ENCODE results near the gene JARID2.

JARID2 gene

DNA sequence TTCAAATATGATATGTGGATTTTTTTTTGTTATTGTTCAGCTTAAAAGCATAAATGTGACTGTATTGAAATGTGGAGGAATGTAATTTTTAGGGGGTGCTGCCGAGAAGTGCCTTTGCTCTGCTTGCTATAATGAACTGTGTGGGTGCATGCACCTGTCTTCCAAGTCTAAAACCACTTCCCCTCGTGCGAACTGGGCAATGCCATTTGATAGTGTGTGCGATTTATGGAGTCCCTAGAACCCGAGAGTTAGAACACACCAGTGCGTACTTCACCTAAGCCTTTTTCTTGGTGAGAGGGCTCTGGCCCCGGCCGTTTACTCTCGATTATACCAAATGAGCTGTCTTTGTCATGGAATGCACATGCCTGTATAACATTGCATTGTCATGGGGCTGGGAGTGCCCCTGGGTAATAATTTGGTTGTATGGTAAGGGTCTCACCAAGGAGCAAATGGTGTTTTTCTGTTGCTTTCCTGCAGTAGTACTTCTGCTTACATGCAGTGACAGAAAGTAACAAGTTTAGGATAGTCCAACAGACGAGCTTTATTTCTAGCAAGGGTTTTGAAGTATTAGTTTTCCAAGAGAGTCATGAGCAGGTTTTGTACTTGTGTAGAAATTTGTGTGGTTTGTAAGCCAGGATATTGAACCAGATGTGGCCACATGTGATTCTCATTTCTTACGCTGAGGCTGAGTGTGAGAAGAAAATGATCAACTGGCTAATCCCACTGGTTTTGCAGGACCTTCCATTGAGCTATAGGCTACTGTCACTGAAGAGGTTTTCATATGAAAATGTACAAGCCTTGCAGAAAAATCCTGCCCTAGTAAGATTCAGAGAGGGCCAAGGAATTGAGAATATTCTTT, 244.6 kb downstream of the JARID2 start:
- DNase-seq (ENCODE audit: low read depth, low spot score) = no peak

- no peak for DNase-seq (ENCODE audit: low read depth, low spot score)
These were observed 245.6 kb downstream of the JARID2 start for GRCh38 chr6:15491255-15491985.

DNA sequence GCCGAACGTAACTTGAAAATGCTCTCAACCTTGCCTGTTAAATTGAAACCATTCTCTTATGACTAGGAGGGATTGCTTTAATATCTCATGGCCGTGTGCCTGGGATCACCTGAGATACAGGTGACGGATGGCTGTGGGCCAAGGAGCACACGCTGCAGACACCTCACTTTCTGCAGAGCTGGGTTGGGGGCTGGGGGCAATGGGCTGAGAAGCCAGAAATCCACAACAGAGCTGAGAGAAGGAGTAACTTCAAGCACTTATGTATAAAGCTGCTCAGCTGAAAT, 246.1 kb downstream of the JARID2 start:
- DNase-seq (ENCODE audit: low read depth, low spot score) = no peak

GRCh38 chr6:15493437-15494168, 247.7 kb downstream of the JARID2 start:
- no peak for DNase-seq (ENCODE audit: low read depth, low spot score)

- DNase-seq (ENCODE audit: low read depth, low spot score) = no peak
These were observed 249.6 kb downstream of the JARID2 start for GRCh38 chr6:15495375-15495901.

- DNase-seq (ENCODE audit: low read depth, low spot score) = no peak
These were observed 250.7 kb downstream of the JARID2 start for GRCh38 chr6:15496345-15497131.

GRCh38 chr6:15498640-15499039, 252.8 kb downstream of the JARID2 start:
- no peak for DNase-seq (ENCODE audit: low read depth, low spot score)

DNA sequence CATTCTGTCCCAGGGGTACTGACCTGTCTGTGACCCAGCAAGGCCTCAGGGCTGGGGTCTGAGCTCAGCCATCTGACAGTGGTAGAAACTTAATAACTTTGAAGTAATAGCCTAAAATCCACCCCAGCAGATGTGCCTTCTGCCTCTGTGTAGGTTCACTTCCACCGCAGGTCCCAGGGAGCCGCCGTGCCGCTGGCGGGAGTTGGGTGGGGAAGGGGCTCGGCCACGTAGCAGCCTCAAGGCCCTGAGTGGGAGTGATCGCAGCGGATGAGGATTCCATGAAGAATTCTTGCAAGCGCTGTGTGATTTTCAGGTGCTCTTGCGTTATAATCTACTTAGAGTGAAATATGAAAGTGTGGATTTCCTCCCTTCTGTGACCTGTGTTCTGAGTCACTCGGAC, 253.3 kb downstream of the JARID2 start:
- no peak for DNase-seq (ENCODE audit: low read depth, low spot score)

DNA sequence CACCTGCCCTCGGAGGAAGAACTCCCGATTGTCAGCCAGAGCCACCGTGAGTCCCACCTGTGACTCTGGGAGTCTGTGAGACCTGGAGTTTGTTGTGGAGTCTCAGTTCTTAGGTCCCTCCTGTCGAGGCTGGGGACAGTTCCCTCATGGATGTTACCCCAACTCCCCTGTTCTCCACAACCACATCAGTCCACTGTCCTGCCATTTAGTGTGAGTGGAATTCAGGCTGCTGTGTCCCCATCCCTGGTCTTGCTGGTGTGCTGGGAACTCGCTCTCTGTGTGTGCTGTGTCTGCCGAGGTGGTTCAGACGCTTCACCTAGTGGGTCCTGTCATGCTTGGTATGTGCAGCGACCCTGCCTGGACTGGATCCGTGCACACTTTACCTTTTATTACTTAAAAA, 253.7 kb downstream of the JARID2 start:
- DNase-seq (ENCODE audit: low read depth, low spot score) = no peak

- DNase-seq (ENCODE audit: low read depth, low spot score) = no peak
These were observed 254.3 kb downstream of the JARID2 start for GRCh38 chr6:15500078-15500740.

DNA sequence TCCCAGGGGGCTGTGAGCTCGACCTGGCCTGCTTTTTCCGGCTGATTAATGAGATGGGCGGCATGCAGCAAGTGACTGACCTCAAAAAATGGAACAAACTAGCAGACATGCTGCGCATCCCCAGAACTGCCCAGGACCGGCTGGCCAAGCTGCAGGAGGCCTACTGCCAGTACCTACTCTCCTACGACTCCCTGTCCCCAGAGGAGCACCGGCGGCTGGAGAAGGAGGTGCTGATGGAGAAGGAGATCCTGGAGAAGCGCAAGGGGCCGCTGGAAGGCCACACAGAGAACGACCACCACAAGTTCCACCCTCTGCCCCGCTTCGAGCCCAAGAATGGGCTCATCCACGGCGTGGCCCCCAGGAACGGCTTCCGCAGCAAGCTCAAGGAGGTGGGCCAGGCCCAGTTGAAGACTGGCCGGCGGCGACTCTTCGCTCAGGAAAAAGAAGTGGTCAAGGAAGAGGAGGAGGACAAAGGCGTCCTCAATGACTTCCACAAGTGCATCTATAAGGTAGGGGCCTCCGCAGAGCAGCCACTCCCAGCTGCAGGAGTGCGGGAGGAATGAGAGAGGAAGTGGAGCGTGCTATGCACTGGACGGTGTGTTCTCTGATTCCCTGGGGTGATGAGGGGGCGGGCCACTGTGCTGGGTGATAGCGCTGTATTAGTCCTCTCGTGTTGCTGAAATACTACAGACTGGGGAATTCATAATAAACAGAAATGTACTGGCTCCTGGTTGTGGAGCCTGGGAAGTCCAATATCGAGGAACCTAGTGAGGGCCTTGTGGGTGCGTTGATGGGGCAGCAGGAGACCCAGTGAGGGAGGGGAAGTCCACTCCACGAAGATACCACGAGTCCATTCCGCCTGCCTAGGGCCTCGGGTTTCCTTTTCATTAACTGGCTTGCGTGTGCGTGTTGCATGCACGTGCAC, 255.3 kb downstream of the JARID2 start:
- DNase-seq (ENCODE audit: low read depth, low spot score) = no peak

- no peak for DNase-seq (ENCODE audit: low read depth, low spot score)
These were observed 256.1 kb downstream of the JARID2 start for GRCh38 chr6:15501826-15502445.

- no peak for DNase-seq (ENCODE audit: low read depth, low spot score)
These were observed 256.8 kb downstream of the JARID2 start for GRCh38 chr6:15502446-15503345.

DNA sequence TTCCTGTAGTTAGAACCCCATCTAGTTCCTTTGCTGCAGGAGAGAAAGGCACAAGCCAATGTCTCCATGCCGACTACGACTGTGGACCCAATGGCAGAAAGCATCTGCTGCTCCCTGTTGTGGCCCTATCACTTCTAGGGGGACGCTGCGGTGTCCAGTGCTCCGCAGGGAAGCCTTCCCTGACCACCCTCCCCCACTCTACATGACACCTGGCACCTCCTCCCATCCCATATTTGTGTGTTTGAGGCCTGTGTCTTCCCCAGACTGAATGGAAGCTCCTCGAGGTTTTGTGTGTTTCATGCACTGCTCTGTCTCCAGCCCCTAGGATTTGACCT, 257.4 kb downstream of the JARID2 start:
- DNase-seq (ENCODE audit: low read depth, low spot score) = no peak

- DNase-seq (ENCODE audit: low read depth, low spot score) = no peak
These were observed 258.2 kb downstream of the JARID2 start for GRCh38 chr6:15504040-15504495.

DNA sequence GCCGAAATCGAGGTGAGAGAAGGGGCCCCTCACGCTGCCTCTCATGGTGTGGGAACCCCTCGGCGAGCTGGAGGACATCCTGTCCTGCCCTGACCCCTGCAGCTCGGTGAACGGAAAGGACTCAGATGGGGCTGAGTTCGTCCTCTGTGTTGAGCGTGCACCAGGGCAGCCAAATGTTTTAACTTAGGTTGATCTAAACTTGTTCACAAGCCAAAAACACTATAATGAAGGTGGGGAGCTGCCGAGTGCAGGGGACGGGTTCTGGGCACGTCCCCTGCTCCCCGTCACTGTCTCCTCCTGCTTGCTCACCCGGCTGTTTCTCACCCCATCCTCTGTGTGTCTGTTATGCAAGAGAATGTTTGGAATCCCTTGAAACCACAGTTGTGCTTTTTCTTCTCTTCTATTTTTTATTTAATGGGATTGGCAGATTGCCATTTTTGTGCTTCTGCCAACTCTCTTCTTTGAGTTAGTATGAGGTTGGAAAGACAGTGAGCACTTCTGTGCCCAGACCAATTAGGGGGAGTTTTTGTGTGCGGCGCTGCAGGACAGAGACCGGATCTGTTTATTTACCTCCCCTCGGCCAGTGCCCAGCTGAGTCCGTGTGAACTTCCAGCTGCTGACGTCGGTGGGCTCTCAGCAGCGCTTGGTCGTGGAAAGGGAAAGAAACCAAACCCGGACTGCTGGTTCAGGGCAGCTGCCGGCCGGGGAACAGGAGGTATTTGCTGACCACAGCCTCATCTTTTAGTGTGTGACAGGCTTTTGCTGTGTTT, 258.9 kb downstream of the JARID2 start:
- DNase-seq (ENCODE audit: low read depth, low spot score) = no peak

DNA sequence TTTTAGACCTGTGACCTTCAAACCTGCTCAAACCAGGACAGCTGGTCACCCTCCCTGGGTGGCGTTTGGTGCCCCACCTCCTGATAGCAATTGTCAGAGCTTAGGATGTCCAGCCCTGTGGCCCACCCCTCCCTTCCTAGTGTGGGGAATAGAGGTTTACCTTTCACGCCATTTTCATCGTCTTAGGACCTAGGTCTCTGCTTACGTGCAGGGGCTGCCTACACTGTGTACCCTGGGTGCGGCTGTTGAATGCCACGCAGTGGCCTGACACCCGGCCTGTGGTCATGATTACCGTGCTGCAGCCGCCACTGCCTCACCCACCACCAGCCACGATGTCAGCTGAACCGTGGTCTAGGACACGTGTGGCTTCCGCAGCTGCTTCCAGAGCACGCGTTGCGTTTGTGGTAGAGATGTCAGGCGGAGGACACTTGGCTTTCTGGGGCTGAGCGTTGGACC, 259.6 kb downstream of the JARID2 start:
- no peak for DNase-seq (ENCODE audit: low read depth, low spot score)

- no peak for DNase-seq (ENCODE audit: low read depth, low spot score)
These were observed 260.2 kb downstream of the JARID2 start for GRCh38 chr6:15506066-15506465.
